Testis (tissue), 3 donors: ENCODE results near the gene LZTS2. TPM values are rescaled to one million over a fixed set of nuclear protein-coding genes. Genes with fewer than 3 reads are reported as not detected.
A peak's percentile ranks its signal among the peaks of the same experiment; 100 is the strongest.

Experiments used
- DNase-seq: peaks from one replicate; pipeline ENCODE4 v3.0.0-alpha.2; 2019
- H3K27ac ChIP-seq, 2 donors: fragments of 200-600 bp; sonication (generic); one replicate each; pipeline ENCODE4 v1.5.1; 2019
- H3K27me3 ChIP-seq: fragments of 200-600 bp; sonication (generic); one replicate; pipeline ENCODE4 v1.5.1; 2019
- H3K36me3 ChIP-seq: fragments of 200-600 bp; sonication (generic); one replicate; pipeline ENCODE4 v1.5.1; 2017; ENCODE audit warnings: low read depth; ENCODE audit errors: missing control alignments
- H3K4me1 ChIP-seq: fragments of 200-600 bp; sonication (generic); one replicate; pipeline ENCODE4 v1.5.1; 2019
- H3K4me3 ChIP-seq, 2 donors: fragments of 200-600 bp; sonication (generic); one replicate each; pipeline ENCODE4 v1.5.1; 2017 to 2019
- H3K9me3 ChIP-seq: fragments of 200-600 bp; sonication (generic); one replicate; pipeline ENCODE4 v1.5.1; 2017
- POLR2A ChIP-seq: fragments of 450-650 bp; IDR thresholded peaks from one replicate; pipeline ENCODE4 v1.6.1; 2017; ENCODE audit warnings: antibody characterized with exemption, mild to moderate bottlenecking, moderate library complexity
- WGBS, 2 donors: methylation state at CpG; one replicate each; pipeline ENCODE4 v1.1.5; 2018; 5-methylcytosine and 5-hydroxymethylcytosine counted together
- intact Hi-C: fragments of 100-400 bp; cut with DNase I; formaldehyde crosslinking; loops from one replicate; pipeline ENCODE4 v1.15.1; 2023; ENCODE audit warnings: low total_unique reads
- polyA plus RNA-seq: library from polyadenylated mRNA; stranded (reverse); fragments of 350-450 nt; fragmentation: Illumina TruSeq; extraction: RNeasy Lipid Tissue Mini Kit (QIAGEN cat#74804); gene quantifications from one replicate; pipeline ENCODE4 v1.2.3, GENCODE V29; 2014; ENCODE audit warnings: low read depth, low replicate concordance; ENCODE audit not compliant: insufficient read depth
- total RNA-seq, 2 donors: library from RNA; depleted of rRNA; stranded (reverse); fragments of >200 nt; gene quantifications; one replicate each; pipeline ENCODE4 v1.2.3, GENCODE V29; 2016
- TF ChIP-seq, protein P1 (sequence below), 3 experiments: fragments of 450-650 bp in 2 of 3; fragments of 200-600 bp in 1 of 3; sonication (generic) in 1 of 3; IDR thresholded peaks; one replicate each; pipeline ENCODE4 v1.5.1; 2016 to 2019; ENCODE audit warnings: antibody characterized with exemption in 3 of 3, mild to moderate bottlenecking in 2 of 3, moderate library complexity in 1 of 3

LZTS2 gene
- total and polyA plus RNA-seq, 3 donors from 2014 or later: 65.9 to 158 (median 133) TPM

GRCh38 chr10:100986623-100986951 lies 13.0 kb upstream of the LZTS2 start:
- WGBS, 2 donors: 10 to 16% methylated on average over 15 to 17 of the region's 17 CpGs
- no peaks in the 10 kb centered on the region for H3K36me3 ChIP-seq
- no peak for DNase-seq
- intact Hi-C loops: no loop called here
- TF ChIP-seq, protein P1, sequence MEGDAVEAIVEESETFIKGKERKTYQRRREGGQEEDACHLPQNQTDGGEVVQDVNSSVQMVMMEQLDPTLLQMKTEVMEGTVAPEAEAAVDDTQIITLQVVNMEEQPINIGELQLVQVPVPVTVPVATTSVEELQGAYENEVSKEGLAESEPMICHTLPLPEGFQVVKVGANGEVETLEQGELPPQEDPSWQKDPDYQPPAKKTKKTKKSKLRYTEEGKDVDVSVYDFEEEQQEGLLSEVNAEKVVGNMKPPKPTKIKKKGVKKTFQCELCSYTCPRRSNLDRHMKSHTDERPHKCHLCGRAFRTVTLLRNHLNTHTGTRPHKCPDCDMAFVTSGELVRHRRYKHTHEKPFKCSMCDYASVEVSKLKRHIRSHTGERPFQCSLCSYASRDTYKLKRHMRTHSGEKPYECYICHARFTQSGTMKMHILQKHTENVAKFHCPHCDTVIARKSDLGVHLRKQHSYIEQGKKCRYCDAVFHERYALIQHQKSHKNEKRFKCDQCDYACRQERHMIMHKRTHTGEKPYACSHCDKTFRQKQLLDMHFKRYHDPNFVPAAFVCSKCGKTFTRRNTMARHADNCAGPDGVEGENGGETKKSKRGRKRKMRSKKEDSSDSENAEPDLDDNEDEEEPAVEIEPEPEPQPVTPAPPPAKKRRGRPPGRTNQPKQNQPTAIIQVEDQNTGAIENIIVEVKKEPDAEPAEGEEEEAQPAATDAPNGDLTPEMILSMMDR (IDR thresholded peaks at IDR 0.05): no peak
- TF ChIP-seq POLR2A: no peak
- no peaks in the 10 kb centered on the region for H3K27me3 ChIP-seq
- H3K9me3 ChIP-seq: no peaks in the 10 kb centered on the region
- H3K4me1 ChIP-seq: peaks cover 24% of the 10 kb centered on the region
- H3K27ac ChIP-seq: peak overlapping the region; percentile 57 to 78
- peak overlapping the region; percentile 91 to 92 for H3K4me3 ChIP-seq

DNA sequence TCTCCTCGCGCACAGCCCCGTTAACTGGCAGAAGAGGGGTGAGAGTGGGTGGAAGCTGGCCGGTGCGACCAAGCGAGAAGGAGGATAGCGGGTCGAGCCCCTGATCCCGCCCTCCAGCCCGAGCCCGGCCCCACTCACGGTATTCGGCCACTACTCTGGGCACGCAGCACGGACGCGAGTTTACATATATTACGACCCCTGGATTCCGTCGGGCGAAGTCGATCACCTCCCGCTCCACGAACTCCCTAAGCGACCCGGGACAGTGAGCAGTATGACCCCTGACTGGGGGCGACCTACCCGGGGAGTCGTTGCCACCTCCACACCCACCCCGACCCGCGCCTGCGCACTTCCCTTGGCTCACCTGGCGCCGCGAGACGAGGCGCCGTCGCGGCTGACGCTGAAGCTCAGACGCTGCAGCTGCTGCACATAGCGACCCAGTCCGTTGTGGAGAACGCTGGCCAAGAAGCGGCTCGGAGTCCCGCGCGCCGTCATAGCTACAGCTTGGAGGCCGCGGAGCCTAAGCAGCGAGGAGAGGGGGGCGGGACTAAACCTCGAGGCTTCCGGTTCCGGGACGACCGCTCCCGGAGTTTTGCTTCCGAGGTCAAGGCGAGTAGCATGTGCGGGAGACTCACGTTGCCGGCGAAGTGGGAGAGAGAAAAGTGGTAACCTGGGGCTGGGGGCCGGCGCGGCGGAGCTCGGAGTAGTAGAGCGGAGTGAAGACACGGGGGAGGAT lies 12.5 kb upstream of the LZTS2 start, which contains the start of the genes MRPL43 and TWNK:
Gene MRPL43, minus strand, starts transcription at position 546 of the 733 bp plus-strand sequence. Its CDS starts 54 bp downstream, at position 492.
Gene TWNK, plus strand, starts transcription at position 592 of the 733 bp plus-strand sequence. CDS start 668 bp downstream, outside the sequence.
- 0 to 1% methylated on average over 35 to 61 of the region's 75 CpGs for WGBS, 2 donors
- H3K36me3 ChIP-seq: no peaks in the 10 kb centered on the region
- peak; percentile 92 for DNase-seq
- intact Hi-C loops: no loop called here
- H3K4me3 ChIP-seq: peak within 1 kb of the TSS; percentile 91 to 92
- H3K27me3 ChIP-seq: no peaks in the 10 kb centered on the region
- H3K4me1 ChIP-seq: peaks cover 24% of the 10 kb centered on the region
- H3K27ac ChIP-seq: peak within 1 kb of the TSS; percentile 65 to 78
- H3K9me3 ChIP-seq: no peaks in the 10 kb centered on the region
- TF ChIP-seq, protein P1 (IDR thresholded peaks at IDR 0.05): no peak
- no peak for TF ChIP-seq POLR2A

DNA sequence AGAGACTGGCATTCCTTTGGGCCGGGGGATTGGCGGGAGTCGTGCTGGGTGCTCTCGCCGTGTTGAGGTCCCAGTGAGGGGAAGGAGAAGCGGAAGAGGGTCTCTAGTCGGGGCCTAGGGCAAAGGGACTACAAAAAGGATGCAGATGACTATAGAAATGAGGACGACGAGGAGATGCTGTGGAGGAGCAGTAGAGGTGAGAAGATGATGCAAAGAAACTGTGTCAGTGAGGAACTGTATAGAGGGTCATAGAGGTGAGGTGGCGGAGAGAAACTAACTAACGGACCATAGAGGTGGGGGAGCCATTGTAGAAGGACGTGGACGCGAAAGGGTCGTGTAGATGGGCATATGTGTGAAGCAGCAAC lies 11.9 kb upstream of the LZTS2 start:
- Histone ChIP-seq H3K9me3 (no peaks in the 10 kb centered on the region), H3K4me1 (peaks cover 24% of the 10 kb centered on the region), H3K36me3 (no peaks in the 10 kb centered on the region), H3K27me3 (no peaks in the 10 kb centered on the region), H3K27ac (peak overlapping the region; percentile 65 to 78), H3K4me3 (peak overlapping the region; percentile 91 to 92)
- intact Hi-C loops: no loop called here
- WGBS, 2 donors: 0 to 2% methylated on average over 15 of the region's 15 CpGs
- TF ChIP-seq, protein P1 (IDR thresholded peaks at IDR 0.05): no peak
- TF ChIP-seq POLR2A: no peak
- no peak for DNase-seq

DNA sequence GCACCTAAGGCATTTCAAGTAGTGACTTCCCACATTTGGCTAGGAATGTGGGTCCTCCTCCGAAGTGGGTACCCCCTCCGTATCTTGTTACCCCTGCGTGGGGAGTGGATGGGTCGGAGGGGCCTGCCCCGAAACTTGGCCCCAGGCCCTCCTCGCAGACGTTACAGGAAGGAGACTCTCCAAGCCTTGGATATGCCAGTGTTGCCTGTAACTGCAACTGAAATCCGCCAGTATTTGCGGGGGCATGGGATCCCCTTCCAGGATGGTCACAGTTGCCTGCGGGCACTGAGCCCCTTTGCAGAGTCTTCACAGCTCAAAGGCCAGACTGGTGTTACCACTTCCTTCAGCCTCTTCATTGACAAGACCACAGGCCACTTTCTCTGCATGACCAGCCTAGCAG lies 11.4 kb upstream of the LZTS2 start:
- H3K4me1 ChIP-seq: peaks cover 24% of the 10 kb centered on the region
- TF ChIP-seq, protein P1 (IDR thresholded peaks at IDR 0.05): no peak
- no peak for TF ChIP-seq POLR2A
- no peak for DNase-seq
- H3K4me3 ChIP-seq: peak overlapping the region; percentile 91 to 92
- H3K9me3 ChIP-seq: no peaks in the 10 kb centered on the region
- no peaks in the 10 kb centered on the region for H3K27me3 ChIP-seq
- WGBS, 2 donors: 39% methylated on average over 10 of the region's 10 CpGs; no CpG with 5 or more reads in 1 of the 2 donors
- intact Hi-C loops: no loop called here
- H3K36me3 ChIP-seq: no peaks in the 10 kb centered on the region
- H3K27ac ChIP-seq: peak overlapping the region; percentile 65 to 78
